ENCODE measurements around the gene MC1R. TPM values are rescaled to one million over a fixed set of nuclear protein-coding genes. Genes with fewer than 3 reads are reported as not detected.
A peak's percentile ranks its signal among the peaks of the same experiment; 100 is the strongest.

MC1R gene
- total RNA-seq, 4 donors from 2014 or later = 3.6 to 29.3 (median 8.9) TPM

DNA sequence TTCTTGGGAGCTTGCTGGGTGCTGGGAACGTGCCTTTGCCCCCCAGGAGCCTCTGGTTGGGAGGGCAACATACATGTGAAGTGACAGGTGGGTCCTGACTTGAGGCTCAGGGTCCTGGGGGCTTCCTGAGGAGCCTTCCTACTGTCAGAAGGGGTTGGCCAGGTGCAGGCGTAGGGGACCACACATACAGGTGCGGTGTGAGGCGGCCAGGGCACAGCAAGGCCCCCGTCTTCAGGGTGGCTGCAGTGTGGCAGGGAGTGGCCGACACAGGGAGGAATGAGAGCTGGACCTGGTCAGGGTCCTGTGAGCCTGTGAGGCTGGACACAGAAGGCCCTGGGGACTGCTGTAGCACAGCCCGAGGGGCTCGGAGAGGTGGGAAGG, 34.6 kb upstream of the MC1R start:
- peaks cover 85% of the 10 kb centered on the region for H3K36me3 ChIP-seq
- 100% methylated on average over 4 of the region's 8 CpGs for WGBS

GRCh38 chr16:89887243-89887642, 31.4 kb upstream of the MC1R start:
- Histone ChIP-seq H3K4me1 (no peaks in the 10 kb centered on the region), H3K4me3 (no peak overlapping the region), H3K27ac (no peak overlapping the region), H3K9me3 (no peaks in the 10 kb centered on the region), H3K36me3 (peaks cover 96% of the 10 kb centered on the region), H3K27me3 (no peaks in the 10 kb centered on the region)
- whole genome bisulfite sequencing = 93% methylated on average over 14 of the region's 14 CpGs
- no peak for DNase-seq (ENCODE audit: low spot score in 2 of 2)
- TF ChIP-seq EP300 (IDR thresholded peaks at IDR 0.05) (no peak), POLR2A (IDR thresholded peaks at IDR 0.05) (no peak), POLR2AphosphoS5 (IDR thresholded peaks at IDR 0.05) (no peak)
- TF ChIP-seq, protein P1, sequence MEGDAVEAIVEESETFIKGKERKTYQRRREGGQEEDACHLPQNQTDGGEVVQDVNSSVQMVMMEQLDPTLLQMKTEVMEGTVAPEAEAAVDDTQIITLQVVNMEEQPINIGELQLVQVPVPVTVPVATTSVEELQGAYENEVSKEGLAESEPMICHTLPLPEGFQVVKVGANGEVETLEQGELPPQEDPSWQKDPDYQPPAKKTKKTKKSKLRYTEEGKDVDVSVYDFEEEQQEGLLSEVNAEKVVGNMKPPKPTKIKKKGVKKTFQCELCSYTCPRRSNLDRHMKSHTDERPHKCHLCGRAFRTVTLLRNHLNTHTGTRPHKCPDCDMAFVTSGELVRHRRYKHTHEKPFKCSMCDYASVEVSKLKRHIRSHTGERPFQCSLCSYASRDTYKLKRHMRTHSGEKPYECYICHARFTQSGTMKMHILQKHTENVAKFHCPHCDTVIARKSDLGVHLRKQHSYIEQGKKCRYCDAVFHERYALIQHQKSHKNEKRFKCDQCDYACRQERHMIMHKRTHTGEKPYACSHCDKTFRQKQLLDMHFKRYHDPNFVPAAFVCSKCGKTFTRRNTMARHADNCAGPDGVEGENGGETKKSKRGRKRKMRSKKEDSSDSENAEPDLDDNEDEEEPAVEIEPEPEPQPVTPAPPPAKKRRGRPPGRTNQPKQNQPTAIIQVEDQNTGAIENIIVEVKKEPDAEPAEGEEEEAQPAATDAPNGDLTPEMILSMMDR (IDR thresholded peaks at IDR 0.05) = no peak

More for the DNA sequence above, 34.6 kb upstream of the MC1R start:
- H3K4me1 ChIP-seq = peaks cover 14% of the 10 kb centered on the region
- H3K4me3 ChIP-seq = no peak overlapping the region
- no peak overlapping the region for H3K27ac ChIP-seq
- no peaks in the 10 kb centered on the region for H3K27me3 ChIP-seq
- H3K9me3 ChIP-seq = no peaks in the 10 kb centered on the region
- peak in 1 of 2 donors; percentile 63 for DNase-seq (ENCODE audit: low spot score in 2 of 2)
- TF ChIP-seq EP300 (IDR thresholded peaks at IDR 0.05) = no peak
- TF ChIP-seq POLR2AphosphoS5 (IDR thresholded peaks at IDR 0.05) = no peak
- TF ChIP-seq, protein P1 (IDR thresholded peaks at IDR 0.05) = no peak
- TF ChIP-seq POLR2A (IDR thresholded peaks at IDR 0.05) = no peak

DNA sequence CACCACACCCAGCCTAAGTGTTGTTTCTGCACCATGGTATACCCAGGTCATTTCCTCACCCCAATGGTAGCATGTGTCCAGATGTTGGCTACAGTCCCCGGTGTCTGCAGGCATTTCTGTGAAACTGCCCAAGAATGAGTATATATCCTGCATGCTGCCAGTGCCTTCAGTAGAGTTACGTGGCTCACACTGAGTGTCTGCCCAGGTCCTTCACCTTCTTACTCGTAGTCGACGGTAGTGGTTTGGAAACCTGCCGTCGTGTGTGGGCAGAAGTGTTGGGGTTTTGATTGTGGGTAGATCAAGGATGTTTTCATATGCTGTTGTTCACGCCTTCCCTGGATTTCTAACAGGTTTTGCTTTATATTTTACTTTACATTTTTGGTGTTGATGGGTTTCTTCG, 28.5 kb upstream of the MC1R start:
- H3K27ac ChIP-seq = no peak overlapping the region
- WGBS = 77% methylated on average over 9 of the region's 9 CpGs

DNA sequence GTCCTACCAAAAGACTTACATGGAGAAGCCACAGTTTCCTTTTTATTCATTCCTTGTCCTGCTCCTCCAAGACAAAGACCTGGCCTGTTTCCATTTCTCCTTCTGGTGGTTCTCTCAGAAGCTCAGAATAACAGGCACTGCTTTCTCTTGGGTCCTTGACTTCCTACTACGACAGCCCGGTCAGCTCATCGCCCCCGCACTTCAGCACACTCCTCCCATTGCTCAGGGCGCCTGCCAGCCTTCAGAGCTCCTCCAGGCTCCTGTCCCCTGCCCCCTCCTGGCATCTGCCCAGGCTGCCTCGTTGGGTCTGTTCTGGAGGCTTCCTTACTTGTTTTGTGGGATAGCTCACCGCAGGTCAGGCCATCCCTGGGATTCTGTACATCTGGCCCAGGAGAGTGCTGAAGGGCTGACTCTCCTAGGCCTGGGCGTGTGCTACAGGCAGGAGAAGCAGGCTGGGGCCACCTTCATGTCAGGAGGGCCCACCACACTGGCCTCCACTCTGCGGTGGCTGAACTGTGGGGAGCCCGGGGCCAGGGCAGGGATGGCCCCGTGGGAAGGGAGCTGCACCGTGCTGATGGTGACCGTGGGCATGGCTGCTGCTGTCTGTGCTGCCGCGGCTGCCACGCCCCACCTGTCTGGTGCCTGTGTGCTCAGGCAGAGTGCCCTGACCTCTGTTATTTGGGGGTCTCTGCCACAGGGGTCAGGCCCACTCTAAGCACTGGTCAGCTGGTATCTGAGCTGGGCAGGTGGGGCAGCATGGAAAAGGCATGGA, 27.6 kb upstream of the MC1R start:
- WGBS = 76% methylated on average over 11 of the region's 16 CpGs

More for the DNA sequence above, 28.5 kb upstream of the MC1R start:
- Histone ChIP-seq H3K4me3 (no peak overlapping the region), H3K36me3 (peaks cover 100% of the 10 kb centered on the region), H3K27me3 (no peaks in the 10 kb centered on the region), H3K9me3 (no peaks in the 10 kb centered on the region), H3K4me1 (no peaks in the 10 kb centered on the region)
- no peak for DNase-seq (ENCODE audit: low spot score in 2 of 2)
- TF ChIP-seq POLR2A (IDR thresholded peaks at IDR 0.05) (no peak), EP300 (IDR thresholded peaks at IDR 0.05) (no peak), POLR2AphosphoS5 (IDR thresholded peaks at IDR 0.05) (no peak)
- TF ChIP-seq, protein P1 (IDR thresholded peaks at IDR 0.05) = no peak

DNA sequence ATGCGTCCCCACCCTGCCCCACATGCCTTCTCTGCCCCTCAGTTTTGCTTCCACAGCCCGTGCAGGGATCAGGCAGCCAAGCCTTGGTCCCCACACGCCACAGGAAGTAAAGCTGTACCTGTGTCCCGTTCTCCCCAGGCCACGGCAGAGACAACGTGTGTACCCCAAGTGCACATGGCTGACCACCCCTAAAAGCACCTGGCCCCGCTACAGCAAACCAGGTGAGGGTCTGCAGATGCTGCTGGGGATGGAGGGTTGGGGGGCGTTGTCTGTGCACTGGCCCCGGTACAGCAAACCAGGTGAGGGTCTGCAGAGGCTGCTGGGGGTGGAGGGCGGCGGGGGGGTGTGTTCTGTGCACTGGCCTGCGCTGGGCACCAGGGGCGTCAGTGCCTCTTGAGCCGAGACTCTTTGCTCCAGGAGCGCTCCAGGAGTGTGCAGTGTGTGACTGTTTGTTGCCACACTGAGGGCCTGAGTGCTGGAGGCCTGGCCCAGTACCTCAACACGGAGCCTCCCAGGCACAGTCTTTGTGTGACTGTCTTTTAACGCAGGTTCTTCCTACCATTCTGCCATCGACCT, 26.5 kb upstream of the MC1R start:
- Histone ChIP-seq H3K27me3 (no peaks in the 10 kb centered on the region), H3K4me3 (no peak overlapping the region), H3K27ac (no peak overlapping the region), H3K9me3 (no peaks in the 10 kb centered on the region), H3K36me3 (peaks cover 100% of the 10 kb centered on the region), H3K4me1 (no peaks in the 10 kb centered on the region)
- no peak for DNase-seq (ENCODE audit: low spot score in 2 of 2)
- 92% methylated on average over 12 of the region's 18 CpGs for WGBS
- TF ChIP-seq, protein P1 (IDR thresholded peaks at IDR 0.05) = no peak
- TF ChIP-seq POLR2A (IDR thresholded peaks at IDR 0.05) (no peak), POLR2AphosphoS5 (IDR thresholded peaks at IDR 0.05) (no peak), EP300 (IDR thresholded peaks at IDR 0.05) (no peak)

More for the DNA sequence above, 27.6 kb upstream of the MC1R start:
- H3K36me3 ChIP-seq = peaks cover 100% of the 10 kb centered on the region
- no peaks in the 10 kb centered on the region for H3K4me1 ChIP-seq
- no peak overlapping the region for H3K4me3 ChIP-seq
- no peak overlapping the region for H3K27ac ChIP-seq
- TF ChIP-seq EP300 (IDR thresholded peaks at IDR 0.05) (no peak), POLR2AphosphoS5 (IDR thresholded peaks at IDR 0.05) (no peak), POLR2A (IDR thresholded peaks at IDR 0.05) (no peak)
- TF ChIP-seq, protein P1 (IDR thresholded peaks at IDR 0.05) = no peak
- no peaks in the 10 kb centered on the region for H3K27me3 ChIP-seq
- H3K9me3 ChIP-seq = no peaks in the 10 kb centered on the region
- DNase-seq (ENCODE audit: low spot score in 2 of 2) = no peak
